ENCODE results near the gene ZNF431. TPM values are rescaled to one million over a fixed set of nuclear protein-coding genes. Genes with fewer than 3 reads are reported as not detected.
"Not testable (repeated sequence)": the region's sequence is repeated elsewhere in the genome, so short reads cannot be mapped to it uniquely, and the experiment has no call there.

Gene ZNF431
- total RNA-seq, 1 donor: 9.9 TPM

GRCh38 chr19:21233691-21234090 is 91.9 kb downstream of the ZNF431 start:
- no peak for TF ChIP-seq CTCF (IDR thresholded peaks at IDR 0.05; ENCODE audit: insufficient read depth, low read depth, low read length)
- H3K4me3 ChIP-seq (ENCODE audit: low read depth, low read length): no peak overlapping the region
- no peak for DNase-seq (ENCODE audit: low read depth)

DNA sequence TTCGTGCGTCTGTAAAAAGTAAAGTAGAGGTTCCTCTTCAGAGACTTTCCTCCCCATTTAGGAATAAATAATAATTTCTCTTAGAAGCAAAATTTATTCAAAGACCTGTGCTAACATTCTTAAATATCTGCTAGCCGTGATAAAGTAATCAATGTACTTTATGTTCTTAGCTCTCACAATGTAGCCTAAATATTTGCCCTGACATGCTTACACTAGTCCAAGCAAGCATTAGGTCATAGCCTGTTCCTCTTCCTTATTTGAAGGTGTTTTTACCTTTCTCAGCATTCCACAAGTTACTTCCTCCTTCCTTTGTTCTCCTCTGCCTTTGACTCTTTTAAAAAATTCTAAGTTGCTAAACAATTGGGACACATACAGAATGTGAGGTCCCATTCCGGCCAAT is 94.9 kb downstream of the ZNF431 start:
- not testable (repeated sequence) for DNase-seq (ENCODE audit: low read depth); H3K4me3 ChIP-seq (ENCODE audit: low read depth, low read length)

GRCh38 chr19:21238670-21239069 is 96.8 kb downstream of the ZNF431 start:
- TF ChIP-seq CTCF (IDR thresholded peaks at IDR 0.05; ENCODE audit: insufficient read depth, low read depth, low read length): no peak
- no peak overlapping the region for H3K4me3 ChIP-seq (ENCODE audit: low read depth, low read length)
- no peak for DNase-seq (ENCODE audit: low read depth)

Small RNA genes lying within 50 kb of the gene (small RNA-seq; reads per million reads assigned to genes)
- not detected for gene RNA5SP469

Other genes starting within 250 kb of the ZNF431 start
- gene ZNF85, start 218.8 kb upstream of the ZNF431 start, total RNA-seq: 5.5 and 7.8 TPM in 2 replicates
- 6.1 and 11.7 TPM in 2 replicates for gene ZNF430, start 121.4 kb upstream of the ZNF431 start, total RNA-seq
- gene ZNF714, start 59.8 kb upstream of the ZNF431 start, total RNA-seq: 8.4 and 13.8 TPM in 2 replicates
- 4.3 and 5.5 TPM in 2 replicates for gene ZNF708, start 187.4 kb downstream of the ZNF431 start, total RNA-seq
- gene ZNF738, start 217.0 kb downstream of the ZNF431 start, total RNA-seq: 5.2 and 9.1 TPM in 2 replicates

Measured in fibroblast of villous mesenchyme (primary cell).